Measurements from ENCODE around the gene CLDN9.

DNA sequence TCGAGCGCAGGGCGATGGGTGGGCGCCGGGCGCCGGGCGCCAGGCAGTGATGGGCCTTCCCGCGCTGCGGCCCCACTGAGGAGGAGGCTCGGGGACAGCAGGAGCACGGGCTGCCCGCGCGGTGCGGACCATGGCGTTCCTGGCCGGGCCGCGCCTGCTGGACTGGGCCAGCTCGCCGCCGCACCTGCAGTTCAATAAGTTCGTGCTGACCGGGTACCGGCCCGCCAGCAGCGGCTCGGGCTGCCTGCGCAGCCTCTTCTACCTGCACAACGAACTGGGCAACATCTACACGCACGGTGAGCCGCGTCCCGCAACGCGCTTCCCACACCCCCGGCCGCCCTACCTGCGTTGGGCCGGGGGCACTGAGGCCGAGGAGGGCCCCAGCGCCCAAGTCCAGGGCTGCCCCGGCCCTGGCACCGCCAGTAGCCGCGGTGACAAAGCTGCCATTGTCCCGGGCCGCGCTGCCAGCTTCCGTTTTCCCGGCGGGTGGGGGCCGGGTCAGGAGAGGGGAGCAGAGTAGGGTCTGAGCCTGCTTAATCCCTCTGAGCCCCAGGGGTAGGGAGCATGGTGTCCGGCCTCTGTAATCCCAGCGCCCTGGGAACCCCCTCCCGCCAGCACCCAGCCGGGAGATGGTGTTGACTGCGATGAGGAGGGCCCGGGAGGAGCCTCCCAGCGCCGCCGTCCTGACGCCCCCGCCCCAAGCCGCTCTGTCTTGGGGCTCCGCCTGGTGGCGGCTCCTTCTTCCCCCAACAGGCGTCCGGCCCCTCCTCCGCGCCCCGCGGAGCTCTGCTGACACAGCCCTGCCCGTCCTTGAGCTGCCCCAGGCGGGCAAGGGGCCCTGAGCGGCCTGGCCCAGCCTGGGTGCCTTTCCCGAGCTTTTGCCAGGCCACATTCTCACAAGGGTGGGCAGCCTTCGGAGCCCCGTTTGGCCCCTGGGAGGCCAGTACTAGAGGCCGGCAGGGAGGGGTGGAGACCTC, 42.9 kb upstream of the CLDN9 start:
- TF ChIP-seq, protein P1, sequence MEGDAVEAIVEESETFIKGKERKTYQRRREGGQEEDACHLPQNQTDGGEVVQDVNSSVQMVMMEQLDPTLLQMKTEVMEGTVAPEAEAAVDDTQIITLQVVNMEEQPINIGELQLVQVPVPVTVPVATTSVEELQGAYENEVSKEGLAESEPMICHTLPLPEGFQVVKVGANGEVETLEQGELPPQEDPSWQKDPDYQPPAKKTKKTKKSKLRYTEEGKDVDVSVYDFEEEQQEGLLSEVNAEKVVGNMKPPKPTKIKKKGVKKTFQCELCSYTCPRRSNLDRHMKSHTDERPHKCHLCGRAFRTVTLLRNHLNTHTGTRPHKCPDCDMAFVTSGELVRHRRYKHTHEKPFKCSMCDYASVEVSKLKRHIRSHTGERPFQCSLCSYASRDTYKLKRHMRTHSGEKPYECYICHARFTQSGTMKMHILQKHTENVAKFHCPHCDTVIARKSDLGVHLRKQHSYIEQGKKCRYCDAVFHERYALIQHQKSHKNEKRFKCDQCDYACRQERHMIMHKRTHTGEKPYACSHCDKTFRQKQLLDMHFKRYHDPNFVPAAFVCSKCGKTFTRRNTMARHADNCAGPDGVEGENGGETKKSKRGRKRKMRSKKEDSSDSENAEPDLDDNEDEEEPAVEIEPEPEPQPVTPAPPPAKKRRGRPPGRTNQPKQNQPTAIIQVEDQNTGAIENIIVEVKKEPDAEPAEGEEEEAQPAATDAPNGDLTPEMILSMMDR (IDR thresholded peaks at IDR 0.05): no peak
- TF ChIP-seq POLR2A (IDR thresholded peaks at IDR 0.05): no peak
